Caco-2 (cell line): Measurements from ENCODE around the gene MAGEA11. TPM values are rescaled to one million over a fixed set of nuclear protein-coding genes. Genes with fewer than 3 reads are reported as not detected.
"Not testable (repeated sequence)": the region's sequence is repeated elsewhere in the genome, so short reads cannot be mapped to it uniquely, and the experiment has no call there.

Source experiments
- BruUV-seq: library from RNA; stranded (reverse); fragments of 400-500 nt; replicated peaks from 2 replicates; lab custom pipeline; 2021; lab: Mats Ljungman, UMichigan
- CTCF ChIA-PET: fragments of 300-600 bp; sonication (Branson Sonifier 250); formaldehyde crosslinking; loops from one replicate; lab custom pipeline; 2022; ENCODE audit warnings: antibody characterized with exemption; lab: Charles Lee
- POLR2A ChIA-PET: fragments of 300-600 bp; sonication (Branson Sonifier 250); formaldehyde crosslinking; loops from one replicate; lab custom pipeline; 2022; ENCODE audit warnings: antibody characterized with exemption; lab: Charles Lee
- DNase-seq, 2 experiments: peaks; one replicate each; pipeline versions ENCODE4 v3.0.0 to v3.0.0-alpha.2; 2020 to 2022
- H3K27me3 ChIP-seq: replicated peaks from 2 replicates; pipeline ENCODE4 v1.6.0; 2011; ENCODE audit warnings: low read length; ENCODE audit not compliant: control insufficient read depth, insufficient read depth
- H3K36me3 ChIP-seq: 2 replicates; pipeline ENCODE4 v1.5.1; 2011; ENCODE audit warnings: low read length; ENCODE audit not compliant: control insufficient read depth, insufficient read depth
- H3K4me1 ChIP-seq: fragments of 250-450 bp; sonication (Bioruptor Pico); 2 replicates; pipeline ENCODE4 v1.5.1; 2020; ENCODE audit warnings: mild to moderate bottlenecking
- H3K4me3 ChIP-seq: 2 replicates; pipeline ENCODE4 v1.5.1; 2011; ENCODE audit warnings: low read depth, mild to moderate bottlenecking, control low read depth, low read length
- H3K9me3 ChIP-seq: fragments of 250-450 bp; sonication (Bioruptor Pico); 2 replicates; pipeline ENCODE4 v1.5.1; 2020; ENCODE audit warnings: mild to moderate bottlenecking, moderate library complexity
- H3K27ac Mint-ChIP-seq: one replicate; pipeline ENCODE4 v1.8.0; 2022; ENCODE audit warnings: mixed read lengths; ENCODE audit not compliant: unreplicated experiment
- H3K27me3 Mint-ChIP-seq: one replicate; pipeline ENCODE4 v1.8.0; 2022; ENCODE audit warnings: mixed read lengths; ENCODE audit not compliant: insufficient read depth, unreplicated experiment
- H3K36me3 Mint-ChIP-seq: one replicate; pipeline ENCODE4 v1.8.0; 2022; ENCODE audit warnings: mild to moderate bottlenecking, mixed read lengths; ENCODE audit not compliant: insufficient read depth, unreplicated experiment
- H3K4me1 Mint-ChIP-seq: one replicate; pipeline ENCODE4 v1.8.0; 2022; ENCODE audit warnings: low read depth, mixed read lengths; ENCODE audit not compliant: unreplicated experiment
- H3K4me3 Mint-ChIP-seq: one replicate; pipeline ENCODE4 v1.8.0; 2022; ENCODE audit warnings: mild to moderate bottlenecking, moderate library complexity, mixed read lengths; ENCODE audit not compliant: unreplicated experiment
- H3K9me3 Mint-ChIP-seq: one replicate; pipeline ENCODE4 v1.8.0; 2022; ENCODE audit warnings: mixed read lengths; ENCODE audit not compliant: unreplicated experiment
- CTCF ChIP-seq, 2 experiments: fragments of 200-600 bp in 1 of 2; IDR thresholded peaks; 1 replicate in 1 of 2; 2 replicates in 1 of 2; pipeline versions ENCODE4 v1.5.1 to v1.8.0; 2011 to 2022; ENCODE audit warnings: antibody characterized with exemption in 1 of 2, control low read depth in 1 of 2, inconsistent platforms in 1 of 2, low read depth in 1 of 2, low read length in 1 of 2, mild to moderate bottlenecking in 1 of 2, moderate library complexity in 1 of 2; ENCODE audit not compliant: insufficient read depth in 1 of 2, severe bottlenecking in 1 of 2, unreplicated experiment in 1 of 2
- intact Hi-C: fragments of 100-400 bp; cut with micrococcal nuclease; formaldehyde crosslinking; loops from one replicate; pipeline ENCODE4 v1.10.0; 2022; ENCODE audit not compliant: unreplicated experiment
- total RNA-seq: library from RNA; stranded (reverse); gene quantifications from 2 replicates; pipeline ENCODE4 v1.2.3, GENCODE V29; 2022

Gene MAGEA11
- total RNA-seq, 1 experiment from 2014 or later: 0.14 TPM

- Mint-ChIP-seq H3K9me3 (peaks cover 9% of the 10 kb centered on the region), H3K36me3 (no peaks in the 10 kb centered on the region), H3K4me1 (no peaks in the 10 kb centered on the region), H3K27ac (no peak overlapping the region), H3K27me3 (peaks cover 5% of the 10 kb centered on the region), H3K4me3 (no peak overlapping the region)
- Histone ChIP-seq H3K9me3 (no peaks in the 10 kb centered on the region), H3K36me3 (no peaks in the 10 kb centered on the region), H3K4me3 (no peak overlapping the region), H3K27me3 (no peaks in the 10 kb centered on the region), H3K4me1 (no peaks in the 10 kb centered on the region)
- ChIA-PET POLR2A (no interaction called here), CTCF (no interaction called here)
- no peak for DNase-seq
- BruUV-seq: no TSS peak
- intact Hi-C loops: no loop called here
- TF ChIP-seq CTCF (IDR thresholded peaks at IDR 0.05; ENCODE audit: insufficient read depth in 1 of 2, low read depth in 1 of 2, low read length in 1 of 2, severe bottlenecking in 1 of 2, unreplicated experiment in 1 of 2): no peak
Measured at GRCh38 chrX:149691794-149692193, 20.1 kb upstream of the MAGEA11 start.

GRCh38 chrX:149692686-149693272 lies 19.1 kb upstream of the MAGEA11 start:
- DNase-seq, H3K27me3 ChIP-seq, POLR2A ChIA-PET, H3K4me1 Mint-ChIP-seq, H3K36me3 Mint-ChIP-seq, H3K36me3 ChIP-seq, H3K4me1 ChIP-seq, H3K27me3 Mint-ChIP-seq, H3K9me3 ChIP-seq, BruUV-seq, H3K4me3 ChIP-seq, CTCF ChIA-PET, H3K9me3 Mint-ChIP-seq, H3K4me3 Mint-ChIP-seq, intact Hi-C loops, H3K27ac Mint-ChIP-seq: not testable (repeated sequence)

GRCh38 chrX:149699761-149700160 lies 12.1 kb upstream of the MAGEA11 start:
- no peaks in the 10 kb centered on the region for H3K36me3 Mint-ChIP-seq
- no peaks in the 10 kb centered on the region for H3K27me3 Mint-ChIP-seq
- BruUV-seq: no TSS peak
- no peaks in the 10 kb centered on the region for H3K4me1 Mint-ChIP-seq
- H3K4me1 ChIP-seq: no peaks in the 10 kb centered on the region
- no peaks in the 10 kb centered on the region for H3K27me3 ChIP-seq
- CTCF ChIA-PET: no interaction called here
- DNase-seq: no peak
- no peak overlapping the region for H3K4me3 Mint-ChIP-seq
- no peaks in the 10 kb centered on the region for H3K9me3 ChIP-seq
- H3K9me3 Mint-ChIP-seq: no peaks in the 10 kb centered on the region
- H3K4me3 ChIP-seq: no peak overlapping the region
- H3K36me3 ChIP-seq: no peaks in the 10 kb centered on the region
- intact Hi-C loops: no loop called here
- no peak overlapping the region for H3K27ac Mint-ChIP-seq
- POLR2A ChIA-PET: no interaction called here
- no peak for TF ChIP-seq CTCF (IDR thresholded peaks at IDR 0.05; ENCODE audit: insufficient read depth in 1 of 2, low read depth in 1 of 2, low read length in 1 of 2, severe bottlenecking in 1 of 2, unreplicated experiment in 1 of 2)

DNA sequence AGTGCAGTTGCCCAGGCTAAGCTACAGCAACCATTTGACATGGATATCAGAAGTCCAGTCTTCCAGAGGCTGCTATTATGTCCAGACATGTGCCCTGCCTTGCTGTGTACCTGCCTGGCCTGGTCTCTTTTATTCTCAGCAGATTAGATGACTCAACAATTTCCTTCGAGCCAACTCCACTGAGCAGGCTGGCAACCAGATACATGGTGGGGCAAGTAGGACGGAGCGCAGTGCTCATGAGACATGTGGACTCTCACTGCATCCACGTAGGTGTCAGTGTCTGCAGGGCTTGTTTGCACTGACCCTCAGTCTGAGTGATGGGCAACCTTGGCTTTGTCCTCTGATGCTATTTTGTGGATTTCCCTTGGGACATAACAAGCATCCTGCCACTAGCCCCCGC lies 7.2 kb upstream of the MAGEA11 start:
- no peaks in the 10 kb centered on the region for H3K27me3 Mint-ChIP-seq
- H3K36me3 Mint-ChIP-seq: no peaks in the 10 kb centered on the region
- no peak overlapping the region for H3K27ac Mint-ChIP-seq
- Histone ChIP-seq H3K4me1 (no peaks in the 10 kb centered on the region), H3K27me3 (no peaks in the 10 kb centered on the region), H3K9me3 (no peaks in the 10 kb centered on the region), H3K4me3 (no peak overlapping the region), H3K36me3 (no peaks in the 10 kb centered on the region)
- no peak for DNase-seq
- no peak for TF ChIP-seq CTCF (IDR thresholded peaks at IDR 0.05; ENCODE audit: insufficient read depth in 1 of 2, low read depth in 1 of 2, low read length in 1 of 2, severe bottlenecking in 1 of 2, unreplicated experiment in 1 of 2)
- intact Hi-C loops: no loop called here
- no TSS peak for BruUV-seq
- H3K4me3 Mint-ChIP-seq: no peak overlapping the region
- CTCF ChIA-PET: no interaction called here
- H3K9me3 Mint-ChIP-seq: no peaks in the 10 kb centered on the region
- POLR2A ChIA-PET: no interaction called here
- H3K4me1 Mint-ChIP-seq: no peaks in the 10 kb centered on the region
